GM19452 (cell line): ENCODE measurements around the gene MRPL41.
"Not testable (repeated sequence)": the region's sequence is repeated elsewhere in the genome, so short reads cannot be mapped to it uniquely, and the experiment has no call there.

Source experiments
- ATAC-seq: cut with Tn5 transposase; IDR thresholded peaks from one replicate; pipeline ENCODE4 v1.9.1; 2021; ENCODE audit not compliant: unreplicated experiment

The MRPL41 gene

GRCh38 chr9:137521405-137521985 lies 30.2 kb upstream of the MRPL41 start:
- no peak for ATAC-seq

GRCh38 chr9:137522746-137523455 lies 28.8 kb upstream of the MRPL41 start:
- ATAC-seq, result no peak

- ATAC-seq, result no peak
Measured at GRCh38 chr9:137524161-137524980, 27.3 kb upstream of the MRPL41 start.

GRCh38 chr9:137524981-137525317 lies 26.7 kb upstream of the MRPL41 start:
- ATAC-seq, result no peak

DNA sequence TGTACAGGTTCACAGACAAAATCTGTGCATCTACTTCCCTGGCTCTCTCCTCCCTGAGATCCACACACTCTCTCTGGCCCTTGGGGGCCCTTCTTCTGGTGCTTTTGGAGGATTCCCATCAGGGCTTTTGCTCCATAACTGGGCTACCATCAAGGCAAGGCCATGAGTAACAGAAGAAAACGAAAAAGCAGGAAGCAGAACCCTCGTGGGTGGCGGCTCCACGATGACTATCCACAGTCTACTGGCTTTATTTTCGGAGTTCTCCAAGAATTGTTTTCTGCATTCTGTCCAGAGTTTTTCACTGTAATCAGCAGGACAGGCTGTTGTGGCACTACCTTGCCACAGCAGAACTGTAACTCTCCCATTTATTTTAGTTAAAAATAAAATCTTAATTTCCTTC lies 21.3 kb upstream of the MRPL41 start:
- no peak for ATAC-seq

DNA sequence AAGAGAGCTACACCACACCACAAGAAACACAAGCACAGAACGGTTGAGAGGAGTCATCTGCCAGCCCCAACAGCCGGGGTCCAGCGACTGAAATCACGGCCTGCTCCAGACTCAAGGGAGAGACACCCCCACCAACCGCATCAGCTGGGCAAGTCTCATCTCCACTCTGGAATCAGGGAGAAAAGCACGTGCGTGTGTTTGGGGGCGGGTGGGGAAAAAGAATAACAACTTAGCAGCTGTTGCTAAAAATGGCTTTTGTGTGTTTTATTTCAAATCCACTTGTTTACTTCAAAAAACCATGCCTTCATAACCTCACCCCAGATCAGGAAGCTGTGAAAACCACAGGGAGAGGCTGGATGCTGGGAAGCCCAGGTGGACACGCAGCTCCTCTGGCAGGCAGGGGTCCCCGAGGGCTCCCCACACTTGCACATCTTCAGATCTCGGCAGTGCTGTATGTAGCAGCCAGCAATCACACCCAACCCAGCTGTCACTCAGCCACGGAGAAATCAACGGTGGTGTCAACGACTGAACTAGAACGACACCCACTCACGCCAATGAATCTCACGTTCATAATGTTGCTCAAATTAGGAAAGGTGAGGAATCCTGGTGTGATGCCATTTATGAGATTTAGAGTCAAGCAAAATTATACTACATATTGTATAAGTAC lies 20.4 kb upstream of the MRPL41 start:
- no peak for ATAC-seq

DNA sequence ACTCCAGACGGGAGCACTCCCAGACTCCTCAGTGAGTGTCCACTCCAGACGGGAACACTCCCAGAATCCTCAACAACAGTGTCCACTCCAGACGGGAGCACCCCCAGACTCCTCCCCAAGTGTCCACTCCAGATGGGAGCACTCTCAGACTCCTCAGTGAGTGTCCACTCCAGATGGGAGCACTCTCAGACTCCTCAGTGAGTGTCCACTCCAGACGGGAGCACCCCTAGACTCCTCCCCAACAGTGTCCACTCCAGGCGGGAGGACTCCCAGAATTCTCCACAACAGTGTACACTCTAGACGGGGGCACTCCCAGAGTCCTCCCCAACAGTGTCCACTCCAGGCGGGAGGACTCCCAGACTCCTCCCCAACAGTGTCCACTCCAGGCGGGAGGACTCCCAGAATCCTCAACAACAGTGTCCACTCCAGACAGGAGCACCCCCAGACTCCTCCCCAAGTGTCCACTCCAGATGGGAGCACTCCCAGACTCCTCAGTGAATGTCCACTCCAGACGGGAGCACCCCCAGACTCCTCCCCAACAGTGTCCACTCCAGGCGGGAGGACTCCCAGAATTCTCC lies 18.7 kb upstream of the MRPL41 start:
- ATAC-seq, result not testable (repeated sequence)

- ATAC-seq, result no peak
Measured at GRCh38 chr9:137534256-137535119, 17.2 kb upstream of the MRPL41 start.

GRCh38 chr9:137535120-137535428 lies 16.6 kb upstream of the MRPL41 start:
- no peak for ATAC-seq

- not testable (repeated sequence) for ATAC-seq
Measured at GRCh38 chr9:137536594-137537131, 15.0 kb upstream of the MRPL41 start.

DNA sequence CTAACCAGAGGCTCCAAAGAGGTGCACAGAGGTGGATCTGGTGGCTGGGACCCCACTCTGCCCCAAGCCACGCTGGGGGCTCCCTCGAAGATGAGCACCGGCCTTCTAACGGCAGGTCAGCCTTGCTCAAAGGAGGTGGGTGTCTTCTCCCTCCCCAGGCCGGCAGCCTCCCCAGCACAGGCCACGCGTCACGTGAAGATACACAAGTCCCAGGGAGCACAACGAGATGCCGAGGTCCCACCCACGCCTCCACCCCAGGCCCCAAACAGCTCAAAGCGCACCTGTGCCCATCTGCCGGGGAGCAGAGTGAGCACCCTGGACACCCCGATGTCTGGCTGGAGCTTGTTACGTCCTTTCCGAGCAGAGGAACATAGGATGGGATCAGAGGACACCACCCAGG lies 13.6 kb upstream of the MRPL41 start:
- no peak for ATAC-seq

DNA sequence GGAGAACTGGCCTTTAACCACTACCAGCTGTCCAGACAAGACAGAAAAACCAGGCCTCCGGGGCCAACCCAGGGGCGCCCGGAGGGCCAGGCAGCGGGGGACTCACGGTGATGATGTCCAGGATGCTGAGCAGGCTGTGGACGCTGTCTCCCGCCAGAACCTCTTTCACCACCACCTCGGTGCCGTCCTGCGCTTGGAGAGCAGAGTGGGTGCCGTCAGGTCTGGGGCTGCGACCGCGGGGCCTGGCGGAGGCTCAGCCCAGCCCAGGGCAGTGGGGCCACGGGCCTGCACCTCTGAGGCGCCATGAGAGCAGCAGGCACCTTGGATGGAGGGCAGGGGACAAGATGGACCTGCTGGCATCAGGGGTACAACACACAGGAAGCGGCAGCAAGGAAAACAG lies 11.1 kb upstream of the MRPL41 start:
- no peak for ATAC-seq

DNA sequence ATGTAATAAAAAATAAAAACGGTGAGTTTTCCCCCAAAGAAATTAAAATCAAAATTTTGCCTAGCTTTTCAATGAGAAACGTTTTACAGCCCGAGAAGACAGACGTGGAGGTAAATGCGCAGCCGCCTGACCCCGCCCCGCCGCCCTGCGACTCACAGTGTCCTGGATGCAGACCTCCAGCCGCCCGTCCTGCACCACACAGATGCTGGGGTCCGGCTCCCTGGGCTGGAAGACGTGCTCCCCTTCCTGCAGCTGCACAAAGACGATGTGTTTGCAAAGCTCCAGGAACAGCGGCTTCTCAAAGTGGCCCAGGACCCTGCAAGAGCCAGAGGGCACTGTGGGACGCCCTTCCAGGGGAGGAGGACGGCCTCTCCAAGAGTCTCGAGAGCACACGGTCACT lies 9.2 kb upstream of the MRPL41 start:
- ATAC-seq, result no peak

DNA sequence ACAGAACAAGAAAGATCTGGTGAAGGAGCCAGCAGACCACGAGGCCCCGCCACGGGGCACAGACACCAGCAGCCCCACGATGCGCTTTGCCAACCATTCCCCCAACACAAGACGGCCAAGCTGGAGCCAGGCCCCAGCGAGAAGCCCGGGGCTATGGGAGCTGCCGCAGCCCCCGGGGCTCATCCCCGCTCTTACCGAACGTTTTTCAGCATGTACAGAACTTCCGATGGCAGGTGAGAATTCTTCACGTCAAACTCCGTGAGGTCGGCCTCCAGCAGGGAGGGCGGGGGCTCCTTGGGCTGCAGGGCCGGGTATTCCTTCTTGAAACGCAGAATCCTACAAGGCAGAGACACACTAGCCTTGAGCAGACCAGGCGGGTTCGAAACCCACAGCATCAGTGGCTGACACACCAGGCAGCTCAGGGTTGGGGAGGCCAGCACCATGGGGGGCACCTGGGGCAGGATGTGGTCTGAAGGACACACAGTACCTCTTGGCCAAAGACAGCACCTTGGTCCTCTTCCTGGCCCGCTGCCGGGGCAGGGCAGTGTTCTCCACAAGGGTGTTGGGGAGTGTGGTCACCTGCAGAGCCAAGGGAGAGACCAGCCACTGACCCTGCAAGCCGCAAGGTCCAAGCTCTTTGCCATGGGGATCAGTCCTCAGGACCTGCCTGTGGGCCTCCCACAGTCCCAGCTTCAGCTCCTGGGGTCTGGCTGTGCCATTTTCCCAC lies 8.3 kb upstream of the MRPL41 start:
- no peak for ATAC-seq

DNA sequence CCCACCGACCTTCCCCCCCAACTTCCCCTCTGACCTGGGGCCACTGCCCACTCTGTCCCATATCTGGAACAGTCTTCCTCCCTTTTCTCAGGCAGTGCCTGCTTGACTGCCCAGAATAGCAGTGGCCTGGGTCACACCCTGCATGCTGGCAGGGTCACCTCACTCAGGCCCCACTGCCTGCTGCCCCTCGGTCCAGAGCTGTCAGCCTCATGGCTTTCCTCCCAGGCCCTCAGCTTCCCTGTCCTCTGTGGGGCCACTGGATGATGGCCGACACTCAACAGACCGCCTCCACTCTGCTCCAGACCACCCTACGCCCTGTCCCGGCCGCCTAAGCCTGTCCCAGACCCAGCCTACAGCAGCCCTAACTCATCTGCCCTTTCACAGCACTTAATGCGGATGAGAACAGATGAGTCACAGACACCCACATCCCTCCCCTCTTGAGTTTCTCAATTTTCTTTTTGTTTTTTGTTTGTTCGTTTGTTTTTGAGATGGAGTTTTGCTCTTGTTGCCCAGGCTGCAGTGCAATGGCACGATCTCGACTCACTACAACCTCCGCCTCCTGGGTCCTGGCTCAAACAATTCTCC lies 7.4 kb upstream of the MRPL41 start:
- no peak for ATAC-seq

- ATAC-seq, result no peak
Measured at GRCh38 chr9:137545123-137545522, 6.6 kb upstream of the MRPL41 start.

- no peak for ATAC-seq
Measured at GRCh38 chr9:137547687-137548543, 3.8 kb upstream of the MRPL41 start.

GRCh38 chr9:137550231-137550621 lies 1.5 kb upstream of the MRPL41 start, which contains the start of gene PNPLA7:
PNPLA7 (minus strand) TSS chr9:137550402; CDS start chr9:137550197, 205 bp downstream.
- no peak for ATAC-seq
